B cell (primary cell): Measurements from ENCODE around the gene MAS1L. TPM values are rescaled to one million over a fixed set of nuclear protein-coding genes. Genes with fewer than 3 reads are reported as not detected.

Experiments used
- ATAC-seq: fragments of 200-7000 bp; cut with Tn5 transposase; one replicate; pipeline ENCODE4 v1.10.0; 2021; ENCODE audit warnings: low read depth, mild to moderate bottlenecking, moderate number of reproducible peaks, moderate library complexity
- CTCF ChIA-PET: fragments of 350-600 bp; sonication (Branson Sonifier 250); formaldehyde crosslinking; loops from one replicate; lab custom pipeline; 2021; ENCODE audit warnings: antibody characterized with exemption, inconsistent platforms; lab: Charles Lee
- POLR2A ChIA-PET: fragments of 350-600 bp; sonication (Branson Sonifier 250); formaldehyde crosslinking; loops from one replicate; lab custom pipeline; 2021; ENCODE audit warnings: antibody characterized with exemption; lab: Charles Lee
- DNase-seq: peaks from one replicate; pipeline ENCODE4 v3.0.0; 2013
- H2AFZ ChIP-seq: 2 replicates; pipeline ENCODE4 v1.6.1; 2012; ENCODE audit warnings: mild to moderate bottlenecking, low read depth, low read length; ENCODE audit not compliant: insufficient read depth, poor library complexity, severe bottlenecking
- H3K27ac ChIP-seq, 2 donors: 1 replicate in 1 of 2; 2 replicates in 1 of 2; pipeline ENCODE4 v1.5.1; 2012 to 2013; ENCODE audit warnings: low read length in 2 of 2, mild to moderate bottlenecking in 2 of 2, moderate library complexity in 1 of 2
- H3K27me3 ChIP-seq, 4 experiments: fragments of 200-600 bp in 1 of 4; sonication (generic) in 1 of 4; replicated peaks in 1 of 4; 1 replicate in 2 of 4; 2 replicates in 2 of 4; pipeline versions ENCODE4 v1.6.1 to v1.7.0; 2013 to 2016; ENCODE audit warnings: low read length in 3 of 4, mild to moderate bottlenecking in 2 of 4, mixed read lengths in 1 of 4, moderate library complexity in 1 of 4; ENCODE audit not compliant: insufficient read depth in 4 of 4, control insufficient read depth in 3 of 4; ENCODE audit errors: control extremely low read depth in 1 of 4
- H3K36me3 ChIP-seq, 2 experiments: replicated peaks in 1 of 2; 1 replicate in 1 of 2; 2 replicates in 1 of 2; pipeline versions ENCODE4 v1.6.1 to v1.7.1; 2013; ENCODE audit warnings: low read length in 1 of 2; ENCODE audit not compliant: insufficient read depth in 2 of 2, control insufficient read depth in 1 of 2; ENCODE audit errors: control extremely low read depth in 1 of 2, extremely low read depth in 1 of 2
- H3K4me1 ChIP-seq, 2 donors: fragments of 200-600 bp in 1 of 2; sonication (generic) in 1 of 2; 1 replicate in 1 of 2; 2 replicates in 1 of 2; pipeline versions ENCODE4 v1.5.1 to v1.6.1; 2013 to 2017; ENCODE audit warnings: low read length in 2 of 2; ENCODE audit not compliant: control insufficient read depth in 2 of 2, insufficient read depth in 2 of 2
- H3K4me2 ChIP-seq: replicated peaks from 2 replicates; pipeline ENCODE3; 2012; ENCODE audit warnings: mild to moderate bottlenecking, low read depth, low read length; ENCODE audit not compliant: poor library complexity, severe bottlenecking
- H3K4me3 ChIP-seq, 5 experiments: fragments of 200-600 bp in 1 of 5; sonication (generic) in 1 of 5; 1 replicate in 3 of 5; 2 replicates in 2 of 5; pipeline versions ENCODE4 v1.5.1 to v1.7.0; 2011 to 2016; ENCODE audit warnings: low read length in 4 of 5, mild to moderate bottlenecking in 4 of 5, low read depth in 2 of 5, control low read depth in 1 of 5, moderate library complexity in 1 of 5; ENCODE audit not compliant: insufficient read depth in 1 of 5; ENCODE audit errors: control extremely low read depth in 1 of 5, extremely low read depth in 1 of 5
- H3K79me2 ChIP-seq: fragments of 200-600 bp; sonication (generic); one replicate; pipeline ENCODE4 v1.6.0; 2016; ENCODE audit warnings: low read length; ENCODE audit not compliant: control insufficient read depth, insufficient read depth
- H3K9ac ChIP-seq: fragments of 200-600 bp; sonication (generic); 2 replicates; pipeline ENCODE4 v1.6.1; 2017; ENCODE audit warnings: mild to moderate bottlenecking, low read length, moderate library complexity
- H3K9me3 ChIP-seq, 3 donors: one replicate each; pipeline versions ENCODE4 v1.6.1 to v1.7.1; 2013; ENCODE audit warnings: low read length in 2 of 3; ENCODE audit not compliant: control insufficient read depth in 2 of 3, insufficient read depth in 1 of 3; ENCODE audit errors: control extremely low read depth in 1 of 3
- H4K20me1 ChIP-seq: 2 replicates; pipeline ENCODE4 v1.6.0; 2012; ENCODE audit warnings: mild to moderate bottlenecking, low read length; ENCODE audit not compliant: insufficient read depth, control insufficient read depth, poor library complexity, severe bottlenecking
- H3K27ac Mint-ChIP-seq: one replicate; pipeline ENCODE4 v1.8.0; 2021; ENCODE audit warnings: mixed read lengths
- H3K27me3 Mint-ChIP-seq: one replicate; pipeline ENCODE4 v1.8.0; 2021; ENCODE audit warnings: mixed read lengths
- H3K4me1 Mint-ChIP-seq: one replicate; pipeline ENCODE4 v1.8.0; 2021; ENCODE audit warnings: mixed read lengths
- H3K4me3 Mint-ChIP-seq: one replicate; pipeline ENCODE4 v1.8.0; 2021; ENCODE audit warnings: mixed read lengths
- H3K9me3 Mint-ChIP-seq: one replicate; pipeline ENCODE4 v1.8.0; 2022; ENCODE audit warnings: mixed read lengths; ENCODE audit not compliant: insufficient read depth
- EZH2 ChIP-seq: IDR thresholded peaks from 2 replicates; pipeline ENCODE4 v1.6.1; 2012; ENCODE audit warnings: borderline replicate concordance, low read depth, mild to moderate bottlenecking, moderate library complexity, low read length; ENCODE audit not compliant: insufficient read depth, poor library complexity, severe bottlenecking
- WGBS: methylation state at CpG from one replicate; pipeline ENCODE4 v1.1.5; 2013; ENCODE audit warnings: missing lambda C conversion rate; ENCODE audit not compliant: insufficient coverage; 5-methylcytosine and 5-hydroxymethylcytosine counted together
- intact Hi-C: fragments of 100-400 bp; cut with micrococcal nuclease; formaldehyde crosslinking; loops from one replicate; pipeline ENCODE4 v1.10.0; 2022
- polyA plus RNA-seq: library from polyadenylated mRNA; depleted of rRNA; stranded (reverse); fragments of >200 nt; gene quantifications from 2 replicates; pipeline ENCODE4 v1.2.3, GENCODE V29; 2012
- total RNA-seq, 2 donors: library from RNA; stranded (reverse); fragments of 120-200 nt in 1 of 2; gene quantifications; 1 replicate in 1 of 2; 2 replicates in 1 of 2; pipeline versions ENCODE4 v1.2.3 to v1.2.4, GENCODE V29; 2013 to 2022
- TF ChIP-seq, protein P1 (sequence below): fragments of 200-600 bp; IDR thresholded peaks from one replicate; pipeline ENCODE4 v1.8.0; 2022; ENCODE audit warnings: antibody characterized with exemption, mild to moderate bottlenecking

MAS1L gene
- total and polyA plus RNA-seq, 2 donors (not counting 1 experiment from before 2014, with no cell fraction given) = not detected

- Mint-ChIP-seq H3K27me3 (no peaks in the 10 kb centered on the region), H3K4me1 (no peaks in the 10 kb centered on the region), H3K4me3 (no peak overlapping the region), H3K27ac (no peak overlapping the region), H3K9me3 (no peaks in the 10 kb centered on the region)
- H3K4me1 ChIP-seq = no peaks in the 10 kb centered on the region
- H3K27ac ChIP-seq = no peak overlapping the region
- no peak overlapping the region for H3K4me2 ChIP-seq
- ChIA-PET POLR2A (no interaction called here), CTCF (no interaction called here)
- intact Hi-C loops = no loop called here
- ATAC-seq (no peak), DNase-seq (no peak)
- 61% methylated on average over 5 of the region's 6 CpGs for WGBS
- H3K36me3 ChIP-seq = no peaks in the 10 kb centered on the region
- no peak overlapping the region for H2AFZ ChIP-seq
- no peaks in the 10 kb centered on the region for H3K9me3 ChIP-seq
- H3K27me3 ChIP-seq = no peaks in the 10 kb centered on the region
- H3K79me2 ChIP-seq = no peaks in the 10 kb centered on the region
- TF ChIP-seq, protein P1, sequence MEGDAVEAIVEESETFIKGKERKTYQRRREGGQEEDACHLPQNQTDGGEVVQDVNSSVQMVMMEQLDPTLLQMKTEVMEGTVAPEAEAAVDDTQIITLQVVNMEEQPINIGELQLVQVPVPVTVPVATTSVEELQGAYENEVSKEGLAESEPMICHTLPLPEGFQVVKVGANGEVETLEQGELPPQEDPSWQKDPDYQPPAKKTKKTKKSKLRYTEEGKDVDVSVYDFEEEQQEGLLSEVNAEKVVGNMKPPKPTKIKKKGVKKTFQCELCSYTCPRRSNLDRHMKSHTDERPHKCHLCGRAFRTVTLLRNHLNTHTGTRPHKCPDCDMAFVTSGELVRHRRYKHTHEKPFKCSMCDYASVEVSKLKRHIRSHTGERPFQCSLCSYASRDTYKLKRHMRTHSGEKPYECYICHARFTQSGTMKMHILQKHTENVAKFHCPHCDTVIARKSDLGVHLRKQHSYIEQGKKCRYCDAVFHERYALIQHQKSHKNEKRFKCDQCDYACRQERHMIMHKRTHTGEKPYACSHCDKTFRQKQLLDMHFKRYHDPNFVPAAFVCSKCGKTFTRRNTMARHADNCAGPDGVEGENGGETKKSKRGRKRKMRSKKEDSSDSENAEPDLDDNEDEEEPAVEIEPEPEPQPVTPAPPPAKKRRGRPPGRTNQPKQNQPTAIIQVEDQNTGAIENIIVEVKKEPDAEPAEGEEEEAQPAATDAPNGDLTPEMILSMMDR = no peak
- TF ChIP-seq EZH2 = no peak
- H4K20me1 ChIP-seq = no peaks in the 10 kb centered on the region
- H3K4me3 ChIP-seq = no peak overlapping the region
- H3K9ac ChIP-seq = no peak overlapping the region
These were observed 21.5 kb upstream of the MAS1L start for GRCh38 chr6:29509239-29509638.

- H3K79me2 ChIP-seq = no peaks in the 10 kb centered on the region
- POLR2A ChIA-PET = no interaction called here
- intact Hi-C loops = no loop called here
- peaks cover 0 to 4% (median 1%) of the 10 kb centered on the region in 4 experiments for H3K27me3 ChIP-seq
- WGBS = 77% methylated on average over 5 of the region's 5 CpGs
- H3K9me3 ChIP-seq = no peaks in the 10 kb centered on the region
- H3K27ac ChIP-seq = no peak overlapping the region
- Mint-ChIP-seq H3K27me3 (peaks cover 12% of the 10 kb centered on the region), H3K27ac (no peak overlapping the region), H3K9me3 (no peaks in the 10 kb centered on the region), H3K4me3 (no peak overlapping the region), H3K4me1 (no peaks in the 10 kb centered on the region)
- H3K4me1 ChIP-seq = no peaks in the 10 kb centered on the region
- TF ChIP-seq, protein P1 = no peak
- TF ChIP-seq EZH2 = no peak
- H3K4me2 ChIP-seq = no peak overlapping the region
- H3K4me3 ChIP-seq = no peak overlapping the region
- CTCF ChIA-PET = no interaction called here
- no peak for ATAC-seq
- H3K36me3 ChIP-seq = no peaks in the 10 kb centered on the region
- H3K9ac ChIP-seq = no peak overlapping the region
- no peak for DNase-seq
- H4K20me1 ChIP-seq = no peaks in the 10 kb centered on the region
- H2AFZ ChIP-seq = no peak overlapping the region
These were observed 19.6 kb upstream of the MAS1L start for GRCh38 chr6:29507319-29507718.
